Suppressor macrophage treated with lipopolysaccharide for 4 hours (primary cell): Measurements from ENCODE around the gene BPIFA1.
A peak's percentile ranks its signal among the peaks of the same experiment; 100 is the strongest.

Source experiments
- DNase-seq: peaks from one replicate; pipeline ENCODE4 v3.0.0-alpha.2; 2020

BPIFA1 gene

GRCh38 chr20:33279261-33279910, 43.6 kb downstream of the BPIFA1 start:
- no peak for DNase-seq

GRCh38 chr20:33280000-33280680, 44.3 kb downstream of the BPIFA1 start:
- no peak for DNase-seq

- DNase-seq: no peak
These were observed 45.0 kb downstream of the BPIFA1 start for GRCh38 chr20:33280775-33281174.

DNA sequence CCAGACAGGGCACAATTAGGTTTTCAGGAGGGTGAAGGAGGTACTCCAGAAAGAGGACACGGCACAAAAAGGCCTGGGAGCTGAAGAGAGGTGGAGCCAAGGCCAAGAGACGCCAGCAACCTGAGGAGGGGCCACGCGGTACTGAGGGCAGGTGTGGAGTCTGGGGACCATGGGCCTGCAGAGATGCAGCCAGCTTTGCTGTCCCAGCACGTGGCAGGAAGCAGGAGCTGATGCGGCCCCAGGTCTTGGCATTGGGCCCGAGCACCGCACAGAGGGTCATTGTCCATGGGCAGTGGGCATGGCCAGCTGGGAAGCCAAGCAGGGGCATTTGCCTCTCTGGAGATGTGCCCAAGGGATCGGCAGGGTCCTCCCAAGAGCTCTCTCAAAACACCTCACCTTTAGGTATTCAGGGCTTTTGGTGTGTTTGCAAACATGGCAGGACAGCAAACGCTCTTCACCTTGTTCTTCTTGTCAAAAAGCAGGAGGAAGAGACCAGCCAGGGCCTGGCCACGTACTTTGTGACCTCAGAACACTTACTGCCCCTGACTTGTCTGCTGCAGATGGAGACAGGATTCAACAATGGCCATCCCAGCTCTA, 45.9 kb downstream of the BPIFA1 start:
- DNase-seq: no peak

GRCh38 chr20:33282196-33282934, 46.6 kb downstream of the BPIFA1 start:
- DNase-seq: no peak

GRCh38 chr20:33282991-33283555, 47.3 kb downstream of the BPIFA1 start, which contains the start of gene BPIFB1:
Gene BPIFB1, plus strand, starts transcription at chr20:33283214. Its CDS starts 2,860 bp downstream, at chr20:33286074.
- no peak for DNase-seq

DNA sequence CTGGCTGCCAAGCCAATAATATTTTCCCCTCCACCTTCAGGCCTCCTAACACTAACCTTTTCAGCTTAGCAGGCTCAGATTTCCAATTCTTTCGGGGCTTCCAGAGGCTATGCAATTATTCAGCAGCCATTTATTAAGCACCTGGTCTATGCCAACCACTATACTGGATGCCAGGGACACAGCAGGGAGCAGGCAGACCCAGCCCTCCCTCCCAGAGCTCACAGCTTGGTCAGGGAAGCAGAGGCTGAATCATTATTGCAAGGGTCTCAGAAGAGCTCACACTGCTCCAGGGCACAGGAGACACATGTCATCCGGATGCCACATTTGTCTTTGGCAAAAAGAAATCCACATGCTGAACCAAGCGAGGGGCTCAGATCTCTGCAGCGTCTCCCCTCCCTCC, 48.5 kb downstream of the BPIFA1 start:
- no peak for DNase-seq

DNA sequence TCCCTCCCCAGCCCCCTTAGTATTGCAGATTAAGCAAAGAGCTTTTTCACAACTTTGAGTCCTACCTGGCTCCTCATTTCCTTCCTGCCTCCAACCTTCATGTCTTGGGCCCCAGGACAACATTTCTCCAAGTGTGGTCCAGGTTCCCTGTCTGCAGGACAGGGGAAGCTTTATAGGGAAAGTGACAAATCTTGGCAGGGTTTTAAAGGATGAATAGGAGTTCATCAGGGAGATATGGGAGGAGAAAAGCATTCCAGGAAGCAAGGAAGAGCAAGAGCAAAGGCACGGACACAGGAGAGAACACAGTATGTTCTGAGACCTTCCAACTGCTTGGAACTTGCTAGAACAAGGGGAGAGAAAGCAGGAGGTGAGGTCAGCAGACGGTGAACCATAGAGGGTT, 49.1 kb downstream of the BPIFA1 start:
- no peak for DNase-seq

GRCh38 chr20:33285861-33286495, 50.2 kb downstream of the BPIFA1 start:
- no peak for DNase-seq

GRCh38 chr20:33287884-33288283, 52.1 kb downstream of the BPIFA1 start:
- no peak for DNase-seq

DNA sequence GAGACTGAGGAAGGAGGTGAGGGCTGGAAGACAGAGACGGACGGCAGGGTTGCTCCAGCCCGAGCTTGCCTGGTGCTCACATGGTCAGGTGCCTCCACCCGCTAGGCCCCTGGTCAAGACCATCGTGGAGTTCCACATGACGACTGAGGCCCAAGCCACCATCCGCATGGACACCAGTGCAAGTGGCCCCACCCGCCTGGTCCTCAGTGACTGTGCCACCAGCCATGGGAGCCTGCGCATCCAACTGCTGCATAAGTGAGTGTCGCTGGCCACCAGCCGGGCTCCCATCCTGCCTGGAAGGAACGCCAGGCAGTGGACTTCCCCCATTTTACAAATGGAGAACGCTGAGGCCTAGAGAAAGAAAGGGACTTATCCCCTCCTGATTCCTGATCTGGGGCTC, 55.1 kb downstream of the BPIFA1 start:
- no peak for DNase-seq

DNA sequence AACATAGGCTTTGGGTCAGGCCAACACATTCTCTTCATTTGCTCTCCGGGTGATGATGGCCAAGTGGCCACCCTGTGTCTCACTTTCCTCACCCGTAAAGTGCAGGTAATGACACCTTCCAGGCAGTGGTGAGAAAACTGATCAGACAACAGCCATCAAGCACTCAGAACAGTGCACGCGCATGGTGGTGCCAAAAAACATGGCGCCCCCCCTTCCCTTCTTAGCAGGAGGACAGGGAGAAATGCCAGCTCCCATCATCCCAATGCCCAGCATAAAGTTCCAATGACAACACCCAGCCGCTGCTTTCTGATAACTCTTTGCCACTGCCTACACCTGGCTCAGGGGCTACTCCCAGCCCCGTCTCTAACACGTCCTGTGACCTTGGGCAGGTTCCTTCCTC, 55.6 kb downstream of the BPIFA1 start:
- no peak for DNase-seq

GRCh38 chr20:33291830-33292355, 56.1 kb downstream of the BPIFA1 start:
- DNase-seq: peak; percentile 69
